ENCODE results near the gene SCAMP5.

SCAMP5 gene

DNA sequence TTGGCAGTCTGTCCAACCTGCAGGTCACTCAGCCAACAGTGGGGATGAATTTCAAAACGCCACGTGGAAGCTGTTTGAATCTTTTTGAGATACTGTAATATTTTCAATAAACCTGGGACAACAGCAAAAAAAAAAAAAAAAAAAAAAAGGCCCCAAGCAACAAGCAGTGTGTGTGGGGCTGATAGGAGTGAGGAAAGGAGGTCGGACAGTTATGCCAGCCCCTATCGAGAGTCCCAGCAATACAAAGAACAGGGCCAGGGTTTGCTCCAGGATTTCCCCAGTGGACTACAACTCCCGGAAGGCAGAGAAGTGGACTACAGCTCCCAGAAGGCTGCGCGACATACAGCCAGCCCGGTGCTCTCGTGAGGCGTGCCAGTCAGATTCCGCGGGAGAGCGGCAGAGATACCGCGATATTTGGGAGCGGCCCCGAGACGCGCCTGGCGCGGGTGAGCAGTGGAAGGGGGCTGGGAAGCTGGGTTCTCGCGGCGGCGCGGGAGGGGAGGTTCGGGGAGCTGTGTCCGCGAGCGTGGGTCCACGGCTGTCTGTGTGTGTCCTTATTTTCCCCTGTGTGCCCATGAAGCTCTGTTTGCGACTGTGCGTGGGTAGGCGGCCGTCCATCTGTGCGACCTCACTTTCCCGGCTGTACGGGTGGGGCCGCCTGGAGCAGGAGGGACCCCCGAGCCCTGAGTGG lies 28.0 kb downstream of the SCAMP5 start, which contains the start of gene PPCDC:
Gene PPCDC, plus strand, starts transcription at position 410 of the 691 bp plus-strand sequence. CDS start 4,729 bp downstream, outside the sequence.
- peak; percentile 99 for DNase-seq (ENCODE audit: low spot score)

DNA sequence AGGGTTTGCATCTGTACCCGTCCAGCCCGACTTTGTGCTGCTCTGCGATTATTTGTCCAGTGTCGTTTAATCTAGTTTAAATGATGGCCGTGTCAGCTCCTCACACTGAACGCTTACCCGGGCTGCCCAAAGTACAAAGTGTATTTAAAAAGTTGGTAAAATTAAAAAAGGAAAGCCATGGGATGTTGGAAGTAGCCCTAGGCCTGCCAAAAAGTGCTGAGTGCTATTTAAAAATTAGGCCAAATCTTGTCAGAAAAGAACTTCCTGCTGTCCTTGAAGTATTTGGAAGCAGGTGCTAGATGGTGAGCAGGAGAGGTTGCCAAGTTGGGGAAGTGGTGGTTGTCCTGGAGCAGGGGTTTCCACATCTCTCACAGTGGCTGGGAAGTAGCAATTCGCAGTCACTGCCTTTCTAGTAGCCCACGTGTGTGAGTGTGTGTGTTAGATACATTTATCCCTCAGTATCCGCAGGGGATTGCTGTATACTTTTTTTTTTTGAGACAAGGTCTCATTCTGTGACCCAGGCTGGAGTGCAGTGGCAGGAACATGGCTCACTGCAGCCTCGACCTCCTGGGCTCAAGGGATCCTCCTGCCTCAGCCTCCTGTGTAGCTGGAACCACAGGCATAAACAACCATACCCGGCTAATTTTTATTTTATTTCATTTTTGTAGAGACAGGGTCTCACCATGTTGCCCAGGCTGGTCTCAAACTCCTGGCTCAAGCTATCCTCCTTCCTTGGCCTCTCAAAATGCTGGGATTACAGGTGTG lies 28.7 kb downstream of the SCAMP5 start:
- DNase-seq (ENCODE audit: low spot score), result no peak

DNA sequence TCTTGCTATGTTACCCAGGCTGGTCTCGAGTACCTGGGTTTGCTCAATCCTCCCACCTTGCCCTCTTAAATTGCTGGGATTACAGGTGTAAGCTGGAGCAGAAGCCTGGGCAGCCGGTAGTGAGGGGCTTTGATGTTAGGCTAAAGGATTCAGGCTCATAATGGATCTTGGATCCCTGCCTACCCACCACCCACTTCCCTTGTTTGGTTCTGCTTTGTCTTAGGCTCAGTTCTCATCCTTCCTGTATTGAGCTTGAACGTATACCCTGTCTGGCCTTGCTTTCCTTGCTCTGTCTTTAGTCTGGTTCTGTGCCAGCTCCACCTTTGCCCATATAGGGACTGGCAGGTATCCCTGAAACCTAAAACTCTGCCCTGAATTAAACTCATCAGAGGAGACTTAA lies 29.7 kb downstream of the SCAMP5 start:
- DNase-seq (ENCODE audit: low spot score), result no peak

DNA sequence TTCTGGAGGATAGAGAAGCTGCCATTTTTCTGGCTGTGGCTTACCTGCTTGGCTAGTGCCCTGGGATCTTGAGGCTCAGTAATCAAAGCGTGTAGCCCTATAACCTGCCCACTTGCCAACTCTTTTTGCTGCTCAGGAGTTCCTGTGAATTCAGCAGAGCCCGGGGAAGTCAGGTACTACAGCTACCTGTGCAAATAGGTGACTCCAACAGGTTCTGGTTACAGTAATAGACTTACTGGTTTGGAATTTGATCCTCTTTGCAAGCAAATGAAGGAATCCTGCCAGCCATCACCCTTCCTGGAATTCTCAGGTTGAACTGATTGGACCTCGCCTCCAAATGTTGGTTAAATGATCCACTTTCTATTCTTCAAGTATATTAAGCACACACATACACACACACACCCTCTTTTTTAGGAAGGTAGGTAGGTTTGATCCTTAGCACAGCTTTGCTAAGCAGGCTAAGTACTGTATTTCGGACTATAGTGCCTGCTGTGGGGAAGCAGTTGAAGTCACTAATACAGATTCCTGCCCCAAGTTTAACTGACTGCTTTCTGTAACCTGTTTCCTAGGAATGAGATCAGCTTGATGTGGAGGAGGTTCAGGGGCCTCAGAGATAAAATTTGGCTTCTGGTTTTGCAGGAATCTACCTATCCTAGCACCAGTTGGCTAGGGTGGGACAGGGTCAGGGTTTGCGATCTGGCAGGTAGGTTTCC lies 30.3 kb downstream of the SCAMP5 start:
- DNase-seq (ENCODE audit: low spot score), result no peak

DNA sequence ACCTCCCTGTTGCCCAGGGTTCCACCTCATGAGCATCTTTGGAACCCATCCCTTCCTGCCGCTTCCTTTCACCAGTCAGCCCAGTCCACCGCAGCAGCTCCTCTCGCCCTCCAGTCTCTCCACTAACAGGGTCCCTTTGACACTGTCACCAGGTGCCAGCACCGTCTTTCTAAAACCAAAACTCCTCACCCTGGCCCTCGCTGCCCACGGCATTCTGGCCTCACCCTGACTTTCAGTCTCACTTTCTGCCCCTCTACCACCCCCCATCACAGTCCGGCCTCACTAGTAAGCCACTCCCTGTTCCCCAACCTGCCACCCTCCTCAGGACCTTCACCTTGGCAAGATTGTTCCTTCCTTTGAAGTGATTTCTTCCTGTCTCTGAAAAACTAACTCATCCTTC lies 32.2 kb downstream of the SCAMP5 start:
- no peak for DNase-seq (ENCODE audit: low spot score)

DNA sequence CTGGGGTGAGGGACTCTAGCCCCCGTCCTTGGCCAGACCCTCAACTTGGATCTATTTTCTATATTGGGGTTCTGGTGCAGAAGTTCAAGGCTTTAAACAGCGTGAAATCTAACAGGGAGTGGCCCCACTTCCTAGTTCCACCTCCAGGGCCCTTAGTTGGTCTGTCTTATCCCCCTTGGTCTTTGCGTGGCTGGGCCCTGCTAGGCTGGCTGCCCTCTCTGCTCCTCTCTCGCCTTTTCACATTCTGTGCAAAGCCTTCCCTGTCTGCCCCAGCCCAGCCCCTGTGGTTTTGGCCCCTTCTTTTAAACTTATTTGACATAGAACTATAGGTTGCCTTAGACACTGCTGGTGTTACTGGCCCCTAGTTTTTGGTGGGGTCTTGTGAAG lies 33.6 kb downstream of the SCAMP5 start:
- no peak for DNase-seq (ENCODE audit: low spot score)

DNA sequence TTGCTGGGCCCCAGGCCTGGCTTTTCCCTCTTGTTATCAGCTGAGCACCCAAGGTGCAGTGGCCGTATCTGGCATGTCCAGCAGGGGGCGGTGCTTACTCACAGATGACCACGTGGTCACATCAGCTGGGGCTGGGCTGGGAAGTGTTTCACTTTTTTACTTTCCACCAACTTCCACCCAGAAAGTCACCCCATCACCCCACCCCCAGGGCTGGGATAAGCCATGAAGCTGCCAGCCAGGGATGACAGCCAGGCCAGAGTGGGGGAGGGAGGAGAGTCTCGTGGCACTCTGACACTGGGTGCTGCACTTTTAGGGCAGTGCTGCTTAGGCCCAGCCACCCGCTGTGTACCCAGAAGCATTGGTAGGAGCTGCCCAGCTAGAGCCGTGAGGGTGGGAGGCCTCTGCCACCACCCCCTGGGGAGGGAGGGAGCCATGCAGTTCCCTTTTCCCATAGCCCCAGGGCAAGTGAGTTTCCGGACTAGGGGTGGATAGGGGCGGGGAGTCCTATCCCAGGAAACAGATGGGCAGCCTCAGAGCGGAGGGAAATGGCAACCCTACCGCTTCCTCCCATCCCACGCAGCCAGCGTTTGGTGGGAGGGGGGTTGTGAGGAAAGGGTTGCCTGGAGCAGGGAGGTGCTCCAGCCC lies 34.1 kb downstream of the SCAMP5 start:
- peak; percentile 88 for DNase-seq (ENCODE audit: low spot score)

DNA sequence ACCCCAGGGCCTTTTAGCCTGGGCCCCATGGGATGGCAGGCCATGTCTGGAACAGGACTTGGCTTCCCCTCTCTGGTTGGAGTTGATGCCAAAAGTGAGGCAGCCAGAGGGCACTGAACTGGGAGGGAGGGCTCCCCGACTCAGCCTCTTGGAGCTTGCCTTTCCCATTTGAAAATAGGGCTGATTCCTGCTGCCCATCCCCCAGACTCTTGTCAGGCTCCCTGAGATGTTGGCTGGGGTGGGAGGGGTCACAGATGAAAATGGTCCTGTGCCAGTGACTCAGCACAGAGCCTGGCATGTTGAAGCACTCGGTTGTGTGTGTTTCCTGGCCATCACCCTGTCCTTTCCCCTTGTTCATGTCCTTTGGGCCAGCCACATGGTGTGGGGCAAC lies 34.7 kb downstream of the SCAMP5 start:
- DNase-seq (ENCODE audit: low spot score), result no peak

DNA sequence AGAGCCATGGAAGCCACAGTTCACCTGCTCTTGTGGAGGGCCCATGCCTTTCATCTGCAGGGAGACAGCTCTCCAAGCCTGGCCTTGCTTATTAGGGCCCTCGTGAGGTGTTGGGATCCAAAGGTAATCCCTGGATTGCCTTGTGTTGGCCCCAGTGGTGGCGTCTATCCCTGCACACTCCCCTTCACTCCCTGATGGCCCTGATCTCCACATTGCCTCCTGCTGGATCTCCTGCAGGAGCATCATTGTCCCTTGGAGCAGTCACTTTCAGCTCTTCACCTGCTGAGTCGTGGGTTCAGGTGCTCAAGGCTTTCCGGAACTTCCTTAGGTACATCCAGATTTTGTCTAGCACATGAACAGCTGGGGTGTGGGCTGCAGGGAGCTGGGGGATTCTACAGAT lies 35.1 kb downstream of the SCAMP5 start:
- DNase-seq (ENCODE audit: low spot score), result no peak

DNA sequence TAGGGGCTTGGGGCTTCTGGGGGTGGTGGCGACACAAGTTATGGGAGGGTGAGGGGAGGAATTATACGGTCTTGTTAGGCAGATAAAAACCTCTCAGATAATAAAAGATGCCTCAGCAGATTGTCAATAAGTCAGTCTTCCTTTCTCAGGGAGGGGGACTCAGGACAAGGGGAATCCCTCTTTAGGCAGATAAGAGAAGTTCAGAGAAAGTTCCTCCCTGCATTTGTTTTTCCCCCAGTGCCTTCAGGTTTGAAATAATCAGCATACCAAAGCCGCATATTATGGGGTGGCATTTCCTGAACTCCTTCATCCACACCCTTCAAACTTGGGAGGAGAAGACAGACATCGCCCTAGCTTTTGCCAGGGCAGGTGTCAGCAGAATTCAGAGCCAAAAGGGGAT lies 36.5 kb downstream of the SCAMP5 start:
- no peak for DNase-seq (ENCODE audit: low spot score)

DNA sequence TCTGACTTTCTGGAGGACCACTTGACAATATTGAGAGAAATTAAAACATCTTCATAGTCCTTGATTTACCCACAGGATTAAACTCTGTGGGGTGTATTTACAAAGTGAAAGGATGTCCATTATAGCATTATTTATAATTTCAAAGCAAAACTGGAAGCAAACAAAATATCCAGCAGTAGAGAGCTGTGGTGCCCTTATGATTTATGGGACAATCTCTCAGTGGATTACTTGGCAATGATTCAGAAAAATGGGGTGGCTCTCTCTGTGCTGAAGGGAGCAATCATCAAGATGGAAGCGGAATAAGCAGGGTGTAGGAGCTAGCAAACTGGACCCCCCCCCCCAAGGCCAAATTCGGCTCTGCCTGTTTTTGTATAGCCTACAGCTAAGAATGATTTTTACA lies 37.0 kb downstream of the SCAMP5 start:
- no peak for DNase-seq (ENCODE audit: low spot score)

DNA sequence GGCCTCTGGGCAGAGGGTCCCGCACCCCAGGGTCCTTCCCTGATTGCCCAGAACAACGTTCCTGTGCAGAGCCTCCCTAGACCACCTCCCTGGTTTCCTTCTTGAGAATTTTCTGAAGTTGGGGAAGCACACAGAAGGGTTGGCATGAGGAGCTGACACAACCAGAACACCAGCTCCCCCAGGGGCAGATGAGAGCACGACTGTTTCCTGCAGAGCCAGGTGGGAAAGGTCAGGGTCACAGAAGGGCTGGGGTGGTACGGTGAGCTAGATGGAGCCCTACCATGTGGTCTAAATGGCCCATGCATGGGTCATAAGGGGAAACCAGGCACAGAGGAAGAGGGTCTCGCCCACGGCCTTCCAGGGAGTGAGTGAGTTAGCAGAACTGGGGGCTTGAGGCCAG lies 38.4 kb downstream of the SCAMP5 start:
- no peak for DNase-seq (ENCODE audit: low spot score)

DNA sequence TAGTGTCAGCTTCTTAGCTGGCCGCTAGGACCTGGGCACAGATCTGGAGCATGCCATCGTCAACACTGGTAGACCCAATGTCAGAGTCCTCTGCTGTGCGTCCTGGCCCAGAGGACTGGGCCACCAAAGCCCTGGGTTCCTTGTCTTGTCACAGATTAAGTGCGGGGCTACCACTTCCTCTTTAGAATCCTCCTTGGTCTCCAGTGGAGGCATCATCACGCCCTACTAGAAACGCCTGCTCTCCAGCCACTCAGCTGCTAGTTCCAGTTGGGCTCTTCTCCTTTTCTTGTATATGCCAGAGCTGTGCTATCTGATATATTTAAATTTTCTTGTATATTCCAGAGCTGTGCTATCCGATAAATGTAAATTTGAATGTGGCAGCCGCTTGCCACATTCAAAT lies 39.3 kb downstream of the SCAMP5 start:
- no peak for DNase-seq (ENCODE audit: low spot score)

DNA sequence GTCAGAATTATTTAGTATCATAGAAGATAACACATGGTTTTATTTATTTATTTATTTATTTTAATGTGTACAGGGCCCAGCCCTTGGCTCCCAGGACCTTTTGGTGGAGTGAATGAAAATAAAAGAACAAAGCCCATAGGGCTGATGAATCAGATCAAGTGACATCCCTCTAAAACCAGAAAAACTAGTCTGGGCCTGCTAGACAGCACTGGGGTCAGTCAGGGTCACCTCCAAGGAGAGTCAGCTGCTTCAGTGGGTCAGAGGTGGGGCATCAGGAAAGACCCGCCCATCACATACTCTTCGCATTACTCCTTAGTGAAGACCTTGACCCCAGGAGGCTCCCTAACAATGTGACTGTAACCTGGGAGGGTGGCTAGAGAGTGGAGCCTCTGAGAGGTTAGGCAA lies 40.9 kb downstream of the SCAMP5 start:
- DNase-seq (ENCODE audit: low spot score), result no peak

DNA sequence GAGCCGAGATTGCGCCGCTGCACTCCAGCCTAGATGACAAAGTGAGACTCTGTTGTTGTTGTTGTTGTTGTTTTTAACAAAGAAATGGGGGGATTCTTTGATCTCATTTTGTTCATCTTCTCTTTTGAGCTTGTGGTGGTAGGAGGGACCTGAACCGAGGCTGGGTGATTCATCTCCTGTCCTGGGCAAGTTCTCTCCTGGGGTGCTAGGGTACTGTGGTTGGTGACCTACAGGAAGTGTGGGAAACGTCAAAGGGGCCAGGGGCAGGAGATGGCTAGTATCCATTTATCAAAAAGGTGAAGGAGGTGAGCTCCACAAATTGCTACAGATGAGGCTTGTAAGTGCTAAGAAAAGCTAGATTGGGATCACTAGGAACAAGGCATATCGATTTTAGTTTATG lies 42.3 kb downstream of the SCAMP5 start:
- DNase-seq (ENCODE audit: low spot score), result no peak

DNA sequence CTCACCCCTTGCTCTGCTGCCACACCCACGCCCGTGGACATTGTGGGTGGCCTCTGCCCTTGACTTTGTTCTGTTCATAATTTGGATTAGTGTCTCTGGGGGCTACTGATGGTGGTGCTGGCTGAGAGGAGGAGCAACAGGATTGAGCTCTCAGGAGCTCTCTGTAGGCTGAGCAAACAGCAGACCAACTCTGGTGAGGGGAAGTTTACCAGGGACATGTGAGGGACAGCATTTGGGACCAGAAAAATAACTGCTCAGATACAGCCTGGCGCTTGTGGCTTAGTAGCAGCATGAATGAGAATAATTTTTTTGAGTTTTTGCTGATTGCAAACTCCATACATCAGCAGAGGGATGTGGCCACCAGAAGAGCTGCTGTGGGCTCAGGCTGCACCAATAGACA lies 42.9 kb downstream of the SCAMP5 start:
- no peak for DNase-seq (ENCODE audit: low spot score)

DNA sequence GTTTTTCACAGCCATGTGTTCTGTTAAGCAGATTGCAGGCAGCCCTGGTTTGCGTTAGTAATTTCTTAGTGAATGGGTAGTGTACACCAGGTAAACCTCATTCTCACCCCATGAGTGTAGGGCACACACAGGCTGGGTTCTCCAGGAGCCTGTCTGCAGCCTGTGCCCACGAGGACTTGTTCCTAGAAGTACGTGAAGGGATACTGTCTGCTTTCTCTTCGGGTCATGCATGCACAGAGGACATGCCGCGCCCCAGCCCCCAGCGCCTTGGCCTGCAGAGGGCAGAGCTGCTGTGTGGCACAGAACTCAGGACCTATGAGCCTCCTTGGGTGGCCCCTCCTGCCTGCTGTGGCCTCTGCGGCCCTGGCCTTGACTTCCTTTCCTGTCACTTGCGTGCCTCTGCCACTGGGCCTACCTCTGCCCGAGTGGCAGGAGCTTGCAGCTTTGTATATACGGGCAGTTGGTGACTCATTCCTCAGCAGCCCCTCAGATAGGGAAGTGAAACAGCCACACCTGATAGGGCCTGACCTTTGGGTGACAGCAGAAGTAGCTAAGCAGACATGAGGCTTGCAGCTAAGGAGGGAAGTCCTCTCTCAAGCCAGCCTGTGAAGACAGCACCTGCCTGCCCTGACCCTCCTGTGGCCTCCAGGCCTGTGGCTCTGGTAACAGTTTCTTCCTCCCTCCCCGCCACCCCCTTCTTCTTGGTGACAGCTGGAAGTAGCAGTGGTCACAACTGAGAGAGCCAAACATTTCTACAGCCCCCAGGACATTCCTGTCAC lies 47.6 kb downstream of the SCAMP5 start:
- peak; percentile 74 for DNase-seq (ENCODE audit: low spot score)

DNA sequence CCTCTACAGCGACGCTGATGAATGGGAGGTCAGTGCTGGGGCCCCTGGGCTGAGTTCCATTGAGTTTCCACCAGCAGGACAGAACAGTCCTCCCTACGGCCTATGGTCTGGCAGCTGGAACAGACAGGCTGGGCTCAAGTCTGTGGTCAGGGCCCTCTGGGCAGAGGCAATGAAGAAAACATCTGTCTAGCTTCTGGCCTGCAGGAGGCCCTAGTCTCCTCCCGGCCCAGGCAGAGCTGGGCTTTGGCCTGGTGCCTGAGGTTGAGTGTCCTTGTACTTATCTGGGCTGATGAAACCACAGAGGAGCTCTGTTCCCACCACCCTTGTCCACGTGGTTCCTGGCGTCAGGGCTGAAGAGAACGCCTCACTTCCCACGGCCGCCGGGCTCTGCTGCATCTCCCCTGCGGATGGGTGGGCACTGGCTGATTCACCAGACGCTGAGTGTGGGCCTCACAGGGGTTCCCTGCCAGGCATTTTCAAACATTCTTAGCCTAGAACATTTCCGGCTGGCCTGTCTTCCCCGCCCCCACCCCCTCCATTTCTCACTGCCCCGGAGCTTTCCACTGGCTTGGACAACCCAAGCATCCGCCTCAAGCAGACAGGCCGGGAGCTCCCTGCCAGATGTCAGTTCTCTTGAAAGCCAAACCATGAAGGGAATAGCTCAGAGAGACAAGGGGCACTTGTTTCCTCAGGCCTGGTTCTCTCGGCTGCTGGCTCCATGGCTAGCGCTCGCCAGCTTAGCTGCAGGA lies 48.3 kb downstream of the SCAMP5 start:
- DNase-seq (ENCODE audit: low spot score), result peak; percentile 79

DNA sequence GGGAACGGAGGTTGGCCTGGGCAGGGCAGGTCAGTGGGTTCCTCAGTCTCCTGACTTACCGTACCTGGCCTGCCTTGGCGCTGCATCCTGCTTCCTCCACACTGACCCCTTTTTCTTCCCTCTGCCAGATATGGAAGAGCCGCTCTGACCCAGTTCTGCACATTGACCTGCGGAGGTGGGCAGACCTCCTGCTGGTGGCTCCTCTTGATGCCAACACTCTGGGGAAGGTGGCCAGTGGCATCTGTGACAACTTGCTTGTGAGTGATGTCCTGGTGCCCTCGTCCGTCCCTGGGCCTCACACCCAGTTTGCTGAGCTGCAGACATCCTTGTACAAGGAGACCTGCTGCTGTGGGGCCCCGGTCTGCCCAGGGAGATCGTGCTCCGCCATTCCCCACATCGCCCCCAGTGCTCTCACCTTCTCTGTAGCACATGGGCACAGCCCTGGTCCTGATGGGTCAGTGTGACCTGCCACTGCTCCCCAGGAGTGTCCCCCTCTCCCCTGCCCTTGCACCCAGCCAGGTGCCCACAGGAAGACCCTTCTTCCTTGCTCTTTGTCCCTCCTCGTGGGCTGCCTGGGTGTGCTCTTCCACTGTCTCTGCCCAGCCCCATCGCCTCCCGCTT lies 49.0 kb downstream of the SCAMP5 start:
- no peak for DNase-seq (ENCODE audit: low spot score)

DNA sequence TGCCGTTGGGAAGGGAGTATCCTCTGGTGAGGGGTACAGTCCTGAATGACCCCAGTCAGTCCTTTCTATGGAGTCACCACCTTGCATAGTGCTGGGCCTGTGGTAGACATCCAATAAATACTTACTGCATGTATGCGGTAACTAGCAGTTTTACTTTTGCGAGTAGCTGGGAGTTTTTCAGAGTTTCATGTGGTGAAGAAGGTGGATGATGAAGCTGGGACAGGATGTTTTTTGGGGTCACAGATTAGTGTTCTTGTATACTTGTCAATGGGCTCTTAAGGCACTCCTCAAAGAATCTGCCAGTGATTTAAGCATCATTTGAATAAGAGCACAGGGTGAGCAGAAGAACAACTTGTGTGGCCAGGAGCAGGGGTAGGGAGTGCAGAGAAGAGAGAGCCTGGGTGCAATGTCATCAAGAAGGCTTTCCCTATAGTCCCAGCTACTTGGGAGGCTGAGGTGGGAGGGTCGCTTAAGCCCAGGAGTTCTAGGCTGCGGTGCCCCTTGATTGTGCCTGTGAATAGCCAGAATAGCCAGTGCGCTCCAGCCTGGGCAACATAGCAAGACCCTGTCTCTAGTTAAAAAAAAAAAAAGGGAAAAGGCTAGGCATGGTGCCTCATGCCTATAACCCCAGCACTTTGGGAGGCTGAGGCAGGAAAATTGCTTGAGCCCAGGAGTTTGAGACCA lies 50.1 kb downstream of the SCAMP5 start:
- DNase-seq (ENCODE audit: low spot score), result no peak
